Erythroblast (primary cell): ENCODE results near the gene LIX1.

Experiments used
- GATA1 ChIP-seq: IDR thresholded peaks from 2 replicates; pipeline ENCODE4 v1.6.1; 2011; ENCODE audit warnings: low read depth, mild to moderate bottlenecking, control low read depth, low read length, moderate library complexity
- POLR2A ChIP-seq: IDR thresholded peaks from 2 replicates; pipeline ENCODE4 v1.6.1; 2011; ENCODE audit warnings: mild to moderate bottlenecking, low read length

GRCh38 chr5:97075649-97076048 is 66.8 kb downstream of the LIX1 start:
- TF ChIP-seq POLR2A (no peak), GATA1 (no peak)
